ENCODE measurements around the gene APOL2. TPM values are rescaled to one million over a fixed set of nuclear protein-coding genes. Genes with fewer than 3 reads are reported as not detected.

Gene APOL2
- total RNA-seq, 1 donor from 2014 or later, result 7.1 TPM

GRCh38 chr22:36285017-36285416 is 45.7 kb upstream of the APOL2 start:
- FAIRE-seq (no peak), DNase-seq (ENCODE audit: low read depth) (no peak)
- Histone ChIP-seq H3K27me3 (ENCODE audit: control insufficient read depth, insufficient read depth, low read length) (no peaks in the 10 kb centered on the region), H3K36me3 (ENCODE audit: control insufficient read depth, insufficient read depth, low read length) (peaks cover 59% of the 10 kb centered on the region), H3K4me3 (ENCODE audit: low read depth, low read length) (no peak overlapping the region)
- TF ChIP-seq CTCF (IDR thresholded peaks at IDR 0.05; ENCODE audit: insufficient read depth, low read length, severe bottlenecking), result no peak

- TF ChIP-seq CTCF (IDR thresholded peaks at IDR 0.05; ENCODE audit: insufficient read depth, low read length, severe bottlenecking), result no peak
- FAIRE-seq (no peak), DNase-seq (ENCODE audit: low read depth) (no peak)
- Histone ChIP-seq H3K4me3 (ENCODE audit: low read depth, low read length) (no peak overlapping the region), H3K27me3 (ENCODE audit: control insufficient read depth, insufficient read depth, low read length) (no peaks in the 10 kb centered on the region), H3K36me3 (ENCODE audit: control insufficient read depth, insufficient read depth, low read length) (peaks cover 52% of the 10 kb centered on the region)
Observed at GRCh38 chr22:36284171-36284571, 44.8 kb upstream of the APOL2 start.

- peaks cover 41% of the 10 kb centered on the region for H3K36me3 ChIP-seq (ENCODE audit: control insufficient read depth, insufficient read depth, low read length)
Observed at GRCh38 chr22:36282328-36282831, 43.1 kb upstream of the APOL2 start.

GRCh38 chr22:36281781-36282327 is 42.5 kb upstream of the APOL2 start:
- no peak for TF ChIP-seq CTCF (IDR thresholded peaks at IDR 0.05; ENCODE audit: insufficient read depth, low read length, severe bottlenecking)
- H3K27me3 ChIP-seq (ENCODE audit: control insufficient read depth, insufficient read depth, low read length), result no peaks in the 10 kb centered on the region
- no peak for FAIRE-seq
- H3K4me3 ChIP-seq (ENCODE audit: low read depth, low read length), result no peak overlapping the region
- H3K36me3 ChIP-seq (ENCODE audit: control insufficient read depth, insufficient read depth, low read length), result peaks cover 39% of the 10 kb centered on the region
- no peak for DNase-seq (ENCODE audit: low read depth)

More at GRCh38 chr22:36282328-36282831, 43.1 kb upstream of the APOL2 start:
- no peak for FAIRE-seq
- DNase-seq (ENCODE audit: low read depth), result no peak
- H3K4me3 ChIP-seq (ENCODE audit: low read depth, low read length), result no peak overlapping the region
- H3K27me3 ChIP-seq (ENCODE audit: control insufficient read depth, insufficient read depth, low read length), result no peaks in the 10 kb centered on the region
- TF ChIP-seq CTCF (IDR thresholded peaks at IDR 0.05; ENCODE audit: insufficient read depth, low read length, severe bottlenecking), result no peak

GRCh38 chr22:36280379-36280778 is 41.1 kb upstream of the APOL2 start:
- H3K27me3 ChIP-seq (ENCODE audit: control insufficient read depth, insufficient read depth, low read length), result no peaks in the 10 kb centered on the region
- H3K36me3 ChIP-seq (ENCODE audit: control insufficient read depth, insufficient read depth, low read length), result peaks cover 26% of the 10 kb centered on the region

More at GRCh38 chr22:36280379-36280778, 41.1 kb upstream of the APOL2 start:
- DNase-seq (ENCODE audit: low read depth), result no peak
- no peak overlapping the region for H3K4me3 ChIP-seq (ENCODE audit: low read depth, low read length)
- no peak for TF ChIP-seq CTCF (IDR thresholded peaks at IDR 0.05; ENCODE audit: insufficient read depth, low read length, severe bottlenecking)
- no peak for FAIRE-seq

Measured in bronchial epithelial cell (primary cell).